Glomerular visceral epithelial cell (primary cell): ENCODE measurements around the gene GNAI1.

Source experiments
- DNase-seq: peaks from one replicate; pipeline ENCODE4 v3.0.0-alpha.2; 2016; ENCODE audit errors: extremely low spot score

Gene GNAI1

GRCh38 chr7:80159802-80160201 is 25.2 kb downstream of the GNAI1 start:
- DNase-seq, result no peak

- no peak for DNase-seq
Measured at GRCh38 chr7:80161466-80161865, 26.8 kb downstream of the GNAI1 start.

GRCh38 chr7:80165177-80165576 is 30.5 kb downstream of the GNAI1 start:
- no peak for DNase-seq

- DNase-seq, result no peak
Measured at GRCh38 chr7:80170445-80170844, 35.8 kb downstream of the GNAI1 start.

- no peak for DNase-seq
Measured at GRCh38 chr7:80172387-80172786, 37.8 kb downstream of the GNAI1 start.

- no peak for DNase-seq
Measured at GRCh38 chr7:80175744-80176143, 41.1 kb downstream of the GNAI1 start.

- no peak for DNase-seq
Measured at GRCh38 chr7:80181411-80181810, 46.8 kb downstream of the GNAI1 start.

- DNase-seq, result no peak
Measured at GRCh38 chr7:80182630-80183276, 48.1 kb downstream of the GNAI1 start.

- DNase-seq, result no peak
Measured at GRCh38 chr7:80183351-80183750, 48.7 kb downstream of the GNAI1 start.

- DNase-seq, result no peak
Measured at GRCh38 chr7:80183900-80184685, 49.5 kb downstream of the GNAI1 start.

GRCh38 chr7:80184693-80185092 is 50.1 kb downstream of the GNAI1 start:
- peak; percentile 30 for DNase-seq

- DNase-seq, result no peak
Measured at GRCh38 chr7:80185571-80185970, 50.9 kb downstream of the GNAI1 start.

- no peak for DNase-seq
Measured at GRCh38 chr7:80186721-80187120, 52.1 kb downstream of the GNAI1 start.

- no peak for DNase-seq
Measured at GRCh38 chr7:80187279-80187678, 52.6 kb downstream of the GNAI1 start.

GRCh38 chr7:80187727-80188126 is 53.1 kb downstream of the GNAI1 start:
- no peak for DNase-seq

GRCh38 chr7:80189638-80190037 is 55.0 kb downstream of the GNAI1 start:
- no peak for DNase-seq

- DNase-seq, result no peak
Measured at GRCh38 chr7:80197627-80198026, 63.0 kb downstream of the GNAI1 start.

GRCh38 chr7:80199051-80199450 is 64.4 kb downstream of the GNAI1 start:
- no peak for DNase-seq

- no peak for DNase-seq
Measured at GRCh38 chr7:80204454-80204853, 69.8 kb downstream of the GNAI1 start.

GRCh38 chr7:80204919-80205318 is 70.3 kb downstream of the GNAI1 start:
- no peak for DNase-seq

GRCh38 chr7:80206763-80207162 is 72.1 kb downstream of the GNAI1 start:
- DNase-seq, result peak; percentile 9

- peak; percentile 20 for DNase-seq
Measured at GRCh38 chr7:80207501-80207900, 72.9 kb downstream of the GNAI1 start.

- no peak for DNase-seq
Measured at GRCh38 chr7:80208700-80209099, 74.1 kb downstream of the GNAI1 start.
